Lower leg skin (tissue), 4 donors: ENCODE measurements around the gene SUN2. TPM values are rescaled to one million over a fixed set of nuclear protein-coding genes. Genes with fewer than 3 reads are reported as not detected.
A peak's percentile ranks its signal among the peaks of the same experiment; 100 is the strongest.
"Not testable (repeated sequence)": the region's sequence is repeated elsewhere in the genome, so short reads cannot be mapped to it uniquely, and the experiment has no call there.

ENCODE experiments used
- DNase-seq, 2 donors: peaks; one replicate each; pipeline ENCODE4 v3.0.0-alpha.2; 2019; ENCODE audit warnings: low spot score in 2 of 2
- H3K4me3 ChIP-seq: fragments of 200-600 bp; sonication (generic); 2 replicates; pipeline ENCODE4 v1.5.1; 2017; ENCODE audit warnings: mild to moderate bottlenecking, low read depth; ENCODE audit not compliant: poor library complexity, severe bottlenecking
- POLR2A ChIP-seq, 2 donors: fragments of 450-650 bp; IDR thresholded peaks; one replicate each; pipeline ENCODE4 v1.6.1; 2016 to 2017; ENCODE audit warnings: antibody characterized with exemption in 2 of 2, mild to moderate bottlenecking in 1 of 2, moderate library complexity in 1 of 2
- WGBS, 2 donors: methylation state at CpG; one replicate each; pipeline ENCODE4 v1.1.5; 2018; 5-methylcytosine and 5-hydroxymethylcytosine counted together
- intact Hi-C: fragments of 100-400 bp; cut with DNase I; formaldehyde crosslinking; loops from one replicate; pipeline ENCODE4 v1.15.0; 2023; ENCODE audit warnings: low total_unique reads
- total RNA-seq, 4 donors: library from RNA; depleted of rRNA; stranded (reverse); fragments of >200 nt; gene quantifications; one replicate each; pipeline ENCODE4 v1.1.0, GENCODE V29; 2016
- TF ChIP-seq, protein P1 (sequence below), 3 donors: fragments of 450-650 bp; IDR thresholded peaks; one replicate each; pipeline ENCODE4 v1.5.1; 2016; ENCODE audit warnings: antibody characterized with exemption in 3 of 3, mild to moderate bottlenecking in 3 of 3, moderate library complexity in 2 of 3

SUN2 gene, protein sequence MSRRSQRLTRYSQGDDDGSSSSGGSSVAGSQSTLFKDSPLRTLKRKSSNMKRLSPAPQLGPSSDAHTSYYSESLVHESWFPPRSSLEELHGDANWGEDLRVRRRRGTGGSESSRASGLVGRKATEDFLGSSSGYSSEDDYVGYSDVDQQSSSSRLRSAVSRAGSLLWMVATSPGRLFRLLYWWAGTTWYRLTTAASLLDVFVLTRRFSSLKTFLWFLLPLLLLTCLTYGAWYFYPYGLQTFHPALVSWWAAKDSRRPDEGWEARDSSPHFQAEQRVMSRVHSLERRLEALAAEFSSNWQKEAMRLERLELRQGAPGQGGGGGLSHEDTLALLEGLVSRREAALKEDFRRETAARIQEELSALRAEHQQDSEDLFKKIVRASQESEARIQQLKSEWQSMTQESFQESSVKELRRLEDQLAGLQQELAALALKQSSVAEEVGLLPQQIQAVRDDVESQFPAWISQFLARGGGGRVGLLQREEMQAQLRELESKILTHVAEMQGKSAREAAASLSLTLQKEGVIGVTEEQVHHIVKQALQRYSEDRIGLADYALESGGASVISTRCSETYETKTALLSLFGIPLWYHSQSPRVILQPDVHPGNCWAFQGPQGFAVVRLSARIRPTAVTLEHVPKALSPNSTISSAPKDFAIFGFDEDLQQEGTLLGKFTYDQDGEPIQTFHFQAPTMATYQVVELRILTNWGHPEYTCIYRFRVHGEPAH
- 100 to 1,000 TPM; 231 to 344 (median 282) TPM for total RNA-seq

DNA sequence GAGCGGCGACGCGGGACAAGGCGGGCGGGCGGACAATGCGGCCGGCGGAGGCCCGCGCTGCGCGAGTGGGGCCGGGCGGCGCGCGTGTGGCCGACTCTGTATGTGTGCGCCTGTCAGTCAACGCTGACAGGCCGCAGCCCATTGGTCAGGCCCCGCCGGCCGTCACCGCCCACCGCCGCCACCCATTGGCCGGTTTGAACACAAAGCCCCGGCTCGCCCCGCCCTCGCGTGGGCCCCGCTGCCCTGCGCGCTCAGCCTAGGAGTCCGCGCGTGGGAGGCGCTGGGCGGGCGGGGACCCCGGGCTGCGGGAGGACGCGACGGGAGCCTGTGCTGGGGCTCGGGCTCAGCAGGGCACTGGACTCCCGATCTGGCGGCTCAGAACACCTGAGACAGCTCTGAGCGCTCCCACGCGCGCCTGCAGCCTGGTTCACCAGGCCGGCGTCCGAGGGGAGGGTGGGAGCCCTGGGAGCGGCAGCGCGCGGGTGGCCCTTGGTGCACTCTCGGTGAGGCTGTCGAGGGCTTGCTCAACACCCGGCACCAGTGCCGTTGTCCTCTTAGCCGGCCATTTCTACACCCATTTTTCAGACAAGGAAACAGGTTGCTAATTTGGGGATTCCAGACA is at the start of gene SUN2:
Gene SUN2 (minus strand): TSS at position 88 of the 622 bp plus-strand sequence. CDS start 3,370 bp downstream, outside the sequence.
- H3K4me3 ChIP-seq: peak within 1 kb of the TSS; percentile 44
- no peak for TF ChIP-seq POLR2A (IDR thresholded peaks at IDR 0.05)
- TF ChIP-seq, protein P1, sequence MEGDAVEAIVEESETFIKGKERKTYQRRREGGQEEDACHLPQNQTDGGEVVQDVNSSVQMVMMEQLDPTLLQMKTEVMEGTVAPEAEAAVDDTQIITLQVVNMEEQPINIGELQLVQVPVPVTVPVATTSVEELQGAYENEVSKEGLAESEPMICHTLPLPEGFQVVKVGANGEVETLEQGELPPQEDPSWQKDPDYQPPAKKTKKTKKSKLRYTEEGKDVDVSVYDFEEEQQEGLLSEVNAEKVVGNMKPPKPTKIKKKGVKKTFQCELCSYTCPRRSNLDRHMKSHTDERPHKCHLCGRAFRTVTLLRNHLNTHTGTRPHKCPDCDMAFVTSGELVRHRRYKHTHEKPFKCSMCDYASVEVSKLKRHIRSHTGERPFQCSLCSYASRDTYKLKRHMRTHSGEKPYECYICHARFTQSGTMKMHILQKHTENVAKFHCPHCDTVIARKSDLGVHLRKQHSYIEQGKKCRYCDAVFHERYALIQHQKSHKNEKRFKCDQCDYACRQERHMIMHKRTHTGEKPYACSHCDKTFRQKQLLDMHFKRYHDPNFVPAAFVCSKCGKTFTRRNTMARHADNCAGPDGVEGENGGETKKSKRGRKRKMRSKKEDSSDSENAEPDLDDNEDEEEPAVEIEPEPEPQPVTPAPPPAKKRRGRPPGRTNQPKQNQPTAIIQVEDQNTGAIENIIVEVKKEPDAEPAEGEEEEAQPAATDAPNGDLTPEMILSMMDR (IDR thresholded peaks at IDR 0.05): no peak
- intact Hi-C loops: no loop called here
- WGBS, 2 donors: 1% methylated on average over 16 to 35 of the region's 68 CpGs
- DNase-seq: peak; percentile 91 to 99

DNA sequence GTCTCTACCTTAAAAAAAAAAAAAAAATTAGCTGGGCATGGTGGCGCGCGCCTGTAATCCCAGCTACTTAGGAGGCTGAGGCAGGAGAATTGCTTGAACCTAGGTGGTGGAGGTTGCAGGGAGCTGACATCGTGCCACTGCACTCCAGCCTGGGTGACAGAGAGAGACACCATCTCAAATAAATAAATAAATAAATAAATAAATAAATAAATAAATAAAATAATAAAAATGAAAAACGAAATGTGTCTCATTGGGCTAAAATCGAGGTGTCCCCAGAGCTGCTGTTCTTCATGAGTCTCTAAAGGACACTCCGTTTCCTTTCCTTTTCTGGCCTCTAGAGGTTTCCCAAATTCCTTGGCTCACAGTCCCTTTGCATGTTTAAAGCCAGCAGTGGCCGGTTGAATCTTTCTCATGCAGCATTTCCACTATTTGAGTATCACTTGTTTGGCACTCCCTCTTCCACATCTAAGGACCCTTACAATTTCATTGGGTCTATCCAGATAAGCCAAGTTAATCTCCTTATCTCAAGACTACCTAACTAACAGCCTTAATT is 49.3 kb upstream of the SUN2 start:
- 72 to 77% methylated on average over 8 of the region's 8 CpGs for WGBS, 2 donors
- DNase-seq, H3K4me3 ChIP-seq, intact Hi-C loops: not testable (repeated sequence)

DNA sequence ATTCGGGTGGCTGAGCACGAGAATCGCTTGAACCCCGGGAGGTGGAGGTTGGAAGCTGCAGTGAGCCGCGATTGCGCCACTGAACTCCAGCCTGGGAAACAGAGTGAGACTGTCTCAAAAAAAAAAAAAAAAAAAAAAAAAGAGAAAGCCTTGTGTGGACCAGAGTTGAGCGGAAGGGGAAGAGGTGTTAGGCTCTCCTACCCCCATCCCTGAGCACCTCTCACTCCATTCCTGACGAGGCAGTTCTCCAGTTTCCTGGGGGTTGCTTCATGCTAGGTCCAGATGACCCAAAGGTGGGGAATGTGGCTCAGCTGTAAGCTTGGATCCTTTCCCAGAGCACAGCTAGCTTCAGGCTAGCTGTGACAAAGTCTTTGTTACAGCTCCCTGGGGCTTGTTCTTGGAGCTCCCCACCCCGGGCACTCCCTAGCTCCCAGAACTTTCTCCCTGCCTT is 46.9 kb upstream of the SUN2 start:
- TF ChIP-seq POLR2A (IDR thresholded peaks at IDR 0.05): no peak
- TF ChIP-seq, protein P1 (IDR thresholded peaks at IDR 0.05): no peak
- no peak overlapping the region for H3K4me3 ChIP-seq
- WGBS, 2 donors: 8 to 21% methylated on average over 10 of the region's 10 CpGs
- intact Hi-C loops: no loop called here
- peak; percentile 64 to 89 for DNase-seq

DNA sequence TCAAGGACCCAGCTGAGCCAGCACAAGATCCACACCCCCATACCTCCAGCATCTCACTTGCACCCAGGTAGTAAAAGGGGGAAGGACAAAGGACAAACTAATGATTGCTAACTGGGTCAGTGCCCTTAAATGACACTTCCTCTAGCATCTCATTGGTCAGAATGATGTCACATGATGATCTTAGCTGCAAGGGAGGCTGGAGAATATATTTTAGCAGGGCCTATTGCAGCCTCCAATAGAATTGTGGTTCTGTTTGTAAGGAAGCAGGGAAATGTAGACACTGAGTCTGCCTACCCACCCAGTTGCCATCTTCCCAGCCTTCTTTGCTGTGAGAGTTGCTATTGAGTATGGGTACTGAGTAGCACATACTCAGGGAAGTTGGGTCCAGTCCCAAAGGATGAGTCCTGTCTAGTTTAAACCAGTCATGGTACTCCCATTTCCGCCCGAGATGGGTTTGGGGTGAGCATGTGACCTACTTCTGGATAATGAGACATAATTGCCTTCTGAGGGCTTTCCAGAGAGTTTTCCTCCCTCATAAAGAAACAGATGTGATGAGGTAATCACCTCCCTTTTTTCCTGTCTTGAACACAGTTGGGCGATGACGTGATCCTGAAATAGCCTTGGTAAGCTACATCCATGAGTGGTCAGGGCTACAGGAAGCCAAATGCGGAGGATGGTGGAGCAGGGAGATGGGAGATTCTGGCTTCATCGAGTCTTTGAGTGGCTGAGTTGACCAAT is 43.6 kb upstream of the SUN2 start:
- intact Hi-C loops: no loop called here
- 40 to 51% methylated on average over 6 of the region's 6 CpGs for WGBS, 2 donors
- no peak overlapping the region for H3K4me3 ChIP-seq
- TF ChIP-seq, protein P1 (IDR thresholded peaks at IDR 0.05): no peak
- no peak for TF ChIP-seq POLR2A (IDR thresholded peaks at IDR 0.05)
- no peak for DNase-seq

DNA sequence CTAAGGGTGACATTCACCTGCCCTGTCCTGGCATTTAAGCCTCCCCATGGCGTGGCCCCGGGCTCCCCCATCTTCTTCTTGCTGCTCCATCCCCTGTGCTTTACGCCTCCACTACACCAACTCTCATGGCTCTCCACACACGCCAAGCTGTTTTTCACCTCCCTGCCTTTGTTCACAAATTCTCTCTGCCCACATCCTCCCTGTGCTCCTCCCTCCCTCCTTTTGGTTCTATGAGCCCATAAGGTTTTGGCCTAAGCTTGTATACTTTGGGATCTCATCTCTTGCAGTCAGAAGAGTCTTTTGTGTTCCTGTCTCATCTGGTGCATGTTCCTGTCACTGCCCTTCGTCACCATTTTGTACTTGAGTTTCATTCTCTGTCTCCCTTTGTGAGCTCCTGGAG is 42.7 kb upstream of the SUN2 start:
- TF ChIP-seq, protein P1 (IDR thresholded peaks at IDR 0.05): no peak
- peak in 1 of 2 donors; percentile 13 for TF ChIP-seq POLR2A (IDR thresholded peaks at IDR 0.05)
- WGBS, 2 donors: 77 to 88% methylated on average over 5 of the region's 5 CpGs
- no peak overlapping the region for H3K4me3 ChIP-seq
- no peak for DNase-seq
- intact Hi-C loops: no loop called here
